K562 (cell line): ENCODE results near the gene SPATA21. TPM values are rescaled to one million over a fixed set of nuclear protein-coding genes. Genes with fewer than 3 reads are reported as not detected.
A peak's percentile ranks its signal among the peaks of the same experiment; 100 is the strongest.

Source experiments
- CBX8 ChIP-seq: fragments of 200-600 bp; sonication (generic); IDR thresholded peaks from 2 replicates; pipeline ENCODE4 v1.6.1; 2012; ENCODE audit warnings: borderline replicate concordance, mixed run types, low read depth, mild to moderate bottlenecking, moderate library complexity, mixed read lengths, low read length, control low read depth, inconsistent platforms; ENCODE audit not compliant: poor library complexity, severe bottlenecking; ENCODE audit errors: extremely low read depth
- CCNT2 ChIP-seq: IDR thresholded peaks from 2 replicates; pipeline ENCODE4 v1.6.1; 2011; ENCODE audit warnings: borderline replicate concordance, low read depth, mild to moderate bottlenecking, moderate library complexity, mixed read lengths, low read length; ENCODE audit not compliant: insufficient read length; ENCODE audit errors: extremely low read depth
- CHD4 ChIP-seq: fragments of 200-600 bp; sonication (generic); IDR thresholded peaks from 3 replicates; pipeline ENCODE4 v1.6.1; 2012; ENCODE audit warnings: low read depth, mild to moderate bottlenecking, mixed read lengths, low read length, inconsistent platforms; ENCODE audit not compliant: insufficient read depth, insufficient replicate concordance, poor library complexity, severe bottlenecking
- FUS ChIP-seq: fragments of 200-400 bp; formaldehyde crosslinking; optimal IDR thresholded peaks from 2 replicates; pipeline ENCODE3; 2017; ENCODE audit warnings: low read depth, low read length
- GABPB1 ChIP-seq: sonication (generic); formaldehyde crosslinking; IDR thresholded peaks from 2 replicates; pipeline ENCODE4 v1.8.0; 2022; ENCODE audit warnings: mild to moderate bottlenecking, missing genetic modification reagents
- HEY1 ChIP-seq: fragments of 250-450 bp; sonication (Bioruptor Pico); IDR thresholded peaks from 2 replicates; pipeline ENCODE4 v1.5.0; 2020; ENCODE audit warnings: mild to moderate bottlenecking, moderate library complexity, borderline replicate concordance
- HNRNPH1 ChIP-seq: fragments of 200-400 bp; formaldehyde crosslinking; optimal IDR thresholded peaks from 2 replicates; pipeline ENCODE3; 2017; ENCODE audit warnings: low read depth, mild to moderate bottlenecking, low read length, moderate library complexity
- LARP7 ChIP-seq: fragments of 450-650 bp; IDR thresholded peaks from 2 replicates; pipeline ENCODE4 v1.6.1; 2016
- MECOM ChIP-seq: fragments of 250-450 bp; sonication (Bioruptor Pico); IDR thresholded peaks from 2 replicates; pipeline ENCODE4 v1.8.0; 2022; ENCODE audit warnings: inconsistent platforms
- MITF ChIP-seq: IDR thresholded peaks from 2 replicates; pipeline ENCODE4 v1.6.1; 2014; ENCODE audit warnings: antibody characterized with exemption
- NKRF ChIP-seq: fragments of 450-650 bp; IDR thresholded peaks from 2 replicates; pipeline ENCODE4 v1.6.1; 2016; ENCODE audit warnings: borderline replicate concordance
- POLR2AphosphoS5 ChIP-seq: IDR thresholded peaks from 2 replicates; pipeline ENCODE4 v1.6.1; 2011; ENCODE audit warnings: mild to moderate bottlenecking, low read depth, low read length, moderate library complexity; ENCODE audit not compliant: control insufficient read depth, insufficient read depth
- RBM15 ChIP-seq: fragments of 200-400 bp; formaldehyde crosslinking; IDR thresholded peaks from 2 replicates; pipeline ENCODE4 v1.6.1; 2018; ENCODE audit warnings: mild to moderate bottlenecking, low read length, moderate library complexity; ENCODE audit not compliant: insufficient read depth
- RBM34 ChIP-seq: fragments of 200-400 bp; formaldehyde crosslinking; IDR thresholded peaks from 2 replicates; pipeline ENCODE4 v1.6.1; 2018; ENCODE audit warnings: low read length, borderline replicate concordance; ENCODE audit not compliant: insufficient read depth
- RNF2 ChIP-seq: sonication (generic); IDR thresholded peaks from 2 replicates; pipeline ENCODE4 v1.6.1; 2016
- ZNF175 ChIP-seq: fragments of 200-800 bp; sonication (Bioruptor generic); IDR thresholded peaks from 2 replicates; pipeline ENCODE4 v1.6.1; 2016; ENCODE audit warnings: low read depth, mild to moderate bottlenecking, missing genetic modification characterization, missing compliant biosample characterization
- ZNF239 ChIP-seq: fragments of 250-450 bp; sonication (Bioruptor Pico); IDR thresholded peaks from 2 replicates; pipeline ENCODE4 v1.4.0; 2020; ENCODE audit warnings: mild to moderate bottlenecking
- ZNF589 ChIP-seq: fragments of 200-800 bp; sonication (Bioruptor generic); IDR thresholded peaks from 2 replicates; pipeline ENCODE4 v1.6.1; 2016; ENCODE audit warnings: low read depth, missing genetic modification characterization, missing compliant biosample characterization
- polyA plus RNA-seq, 8 experiments: library from polyadenylated mRNA; depleted of rRNA in 4 of 8; stranded (reverse) in 5 of 8; unstranded in 3 of 8; fragments of >200 nt; fragmentation: Nextera tagmentation in 2 of 8; fragmentation: Illumina TruSeq in 1 of 8; extraction: Ambion mirVana in 2 of 8; extraction: Trizol in 1 of 8; gene quantifications; 2 replicates each; pipeline versions ENCODE4 v1.2.1 to v1.2.3, GENCODE V29; 2011 to 2014; ENCODE audit warnings: inconsistent platforms in 1 of 8, missing spikeins in 1 of 8
- total RNA-seq, 7 experiments: library from RNA; depleted of rRNA in 6 of 7; stranded (reverse); fragments of >200 nt in 6 of 7; fragmentation: Illumina TruSeq in 2 of 7; extraction: Trizol in 2 of 7; gene quantifications; 2 replicates each; pipeline versions ENCODE4 v1.2.1 to v1.2.3, GENCODE V29; 2011 to 2021; ENCODE audit warnings: low replicate concordance in 1 of 7
- TF ChIP-seq, protein P1 (sequence below): fragments of 450-650 bp; conservative IDR thresholded peaks from 2 replicates; pipeline ENCODE4 v1.6.1; 2016; ENCODE audit warnings: missing genetic modification characterization, low read depth, mild to moderate bottlenecking, missing compliant biosample characterization, moderate library complexity
- TF ChIP-seq, protein P2 (sequence below): fragments of 450-650 bp; IDR thresholded peaks from 2 replicates; pipeline ENCODE4 v1.7.0; 2016; ENCODE audit warnings: borderline replicate concordance

Gene SPATA21
- total and polyA plus RNA-seq, 9 of the 15 experiments (the other 6 are each of a cell fraction or from before 2014, with no cell fraction given) = 0.10 to 0.36 (median 0.13) TPM; not detected in 3

DNA sequence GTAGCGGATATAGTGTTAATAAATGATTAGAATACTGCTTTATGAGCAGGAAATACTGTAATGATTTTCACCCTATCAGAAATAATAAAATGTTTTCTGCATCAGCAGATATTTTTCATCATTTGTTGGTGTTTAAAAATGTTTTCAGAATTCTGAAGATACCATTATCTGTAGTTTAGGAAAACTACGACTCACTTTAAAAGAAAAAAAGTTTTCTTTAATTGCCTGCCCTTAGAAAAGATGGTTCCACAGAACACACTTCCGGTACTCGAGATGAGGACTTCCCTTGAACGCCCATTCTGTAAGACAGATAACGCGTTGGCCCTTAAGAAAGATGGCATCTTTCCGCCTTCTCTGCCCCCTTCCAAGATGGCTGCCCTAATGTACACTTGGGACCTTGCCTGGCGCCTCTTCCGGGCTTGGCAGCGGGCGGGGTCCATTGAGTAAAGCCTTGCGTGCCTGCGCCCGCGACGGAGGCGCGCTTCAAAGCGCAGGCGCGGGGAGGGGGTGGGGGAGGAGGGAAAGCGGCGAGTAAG lies 70.4 kb downstream of the SPATA21 start, which contains the start of gene SZRD1 (continued):
- TF ChIP-seq HNRNPH1 = no peak
- no peak for TF ChIP-seq RBM34
- no peak for TF ChIP-seq CHD4
- TF ChIP-seq POLR2AphosphoS5 = no peak
- TF ChIP-seq, protein P1, sequence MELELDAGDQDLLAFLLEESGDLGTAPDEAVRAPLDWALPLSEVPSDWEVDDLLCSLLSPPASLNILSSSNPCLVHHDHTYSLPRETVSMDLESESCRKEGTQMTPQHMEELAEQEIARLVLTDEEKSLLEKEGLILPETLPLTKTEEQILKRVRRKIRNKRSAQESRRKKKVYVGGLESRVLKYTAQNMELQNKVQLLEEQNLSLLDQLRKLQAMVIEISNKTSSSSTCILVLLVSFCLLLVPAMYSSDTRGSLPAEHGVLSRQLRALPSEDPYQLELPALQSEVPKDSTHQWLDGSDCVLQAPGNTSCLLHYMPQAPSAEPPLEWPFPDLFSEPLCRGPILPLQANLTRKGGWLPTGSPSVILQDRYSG = peak; percentile 88
- 0 out of 2 replicates have a peak, but pooled peaks have one; percentile 55 for TF ChIP-seq RNF2
- TF ChIP-seq ZNF175 (CRISPR knock-in tag) = peak; percentile 96
- TF ChIP-seq LARP7 = no peak
- peak; percentile 84; the same call in 1 of the 2 replicates for TF ChIP-seq ZNF589
- TF ChIP-seq MECOM (CRISPR knock-in tag) = no peak
- TF ChIP-seq MITF = no peak
- no peak for TF ChIP-seq FUS
- TF ChIP-seq ZNF239 (CRISPR knock-in tag) = peak; percentile 64
- no peak for TF ChIP-seq NKRF
- TF ChIP-seq, protein P2, sequence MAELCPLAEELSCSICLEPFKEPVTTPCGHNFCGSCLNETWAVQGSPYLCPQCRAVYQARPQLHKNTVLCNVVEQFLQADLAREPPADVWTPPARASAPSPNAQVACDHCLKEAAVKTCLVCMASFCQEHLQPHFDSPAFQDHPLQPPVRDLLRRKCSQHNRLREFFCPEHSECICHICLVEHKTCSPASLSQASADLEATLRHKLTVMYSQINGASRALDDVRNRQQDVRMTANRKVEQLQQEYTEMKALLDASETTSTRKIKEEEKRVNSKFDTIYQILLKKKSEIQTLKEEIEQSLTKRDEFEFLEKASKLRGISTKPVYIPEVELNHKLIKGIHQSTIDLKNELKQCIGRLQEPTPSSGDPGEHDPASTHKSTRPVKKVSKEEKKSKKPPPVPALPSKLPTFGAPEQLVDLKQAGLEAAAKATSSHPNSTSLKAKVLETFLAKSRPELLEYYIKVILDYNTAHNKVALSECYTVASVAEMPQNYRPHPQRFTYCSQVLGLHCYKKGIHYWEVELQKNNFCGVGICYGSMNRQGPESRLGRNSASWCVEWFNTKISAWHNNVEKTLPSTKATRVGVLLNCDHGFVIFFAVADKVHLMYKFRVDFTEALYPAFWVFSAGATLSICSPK = no peak
- TF ChIP-seq GABPB1 (CRISPR knock-in tag) = peak; percentile 92
- TF ChIP-seq RBM15 = no peak
- no peak for TF ChIP-seq CCNT2
- TF ChIP-seq HEY1 = no peak; the same call in 1 of the 2 replicates
- TF ChIP-seq CBX8 = no peak
